H9 (cell line): ENCODE measurements around the gene FOXF1. TPM values are rescaled to one million over a fixed set of nuclear protein-coding genes. Genes with fewer than 3 reads are reported as not detected.

Experiments
- DNase-seq: peaks from one replicate; pipeline ENCODE4 v3.0.0-alpha.2; 2017
- H2AFZ ChIP-seq: one replicate; pipeline ENCODE4 v1.6.1; 2013; ENCODE audit warnings: mild to moderate bottlenecking, low read length, control low read depth, moderate library complexity
- H2AK5ac ChIP-seq: 2 replicates; pipeline ENCODE4 v1.6.1; 2013; ENCODE audit warnings: low read length, control low read depth, mixed read lengths; ENCODE audit not compliant: insufficient read length
- H2BK120ac ChIP-seq: one replicate; pipeline ENCODE4 v1.6.1; 2013; ENCODE audit warnings: low read depth, mild to moderate bottlenecking, low read length, control low read depth, inconsistent platforms; ENCODE audit not compliant: poor library complexity, severe bottlenecking
- H2BK12ac ChIP-seq: 2 replicates; pipeline ENCODE4 v1.6.1; 2013; ENCODE audit warnings: low read length, control low read depth, mixed read lengths, low read depth; ENCODE audit not compliant: insufficient read length
- H2BK15ac ChIP-seq: 2 replicates; pipeline ENCODE4 v1.6.1; 2013; ENCODE audit warnings: low read depth, low read length, control low read depth
- H2BK20ac ChIP-seq: one replicate; pipeline ENCODE4 v1.6.1; 2013; ENCODE audit warnings: low read depth, mild to moderate bottlenecking, low read length, control low read depth, inconsistent platforms; ENCODE audit not compliant: poor library complexity, severe bottlenecking
- H2BK5ac ChIP-seq: 2 replicates; pipeline ENCODE4 v1.6.1; 2013; ENCODE audit warnings: low read length, control low read depth, mixed read lengths; ENCODE audit not compliant: insufficient read length
- H3K14ac ChIP-seq: 2 replicates; pipeline ENCODE4 v1.6.1; 2013; ENCODE audit warnings: low read length, control low read depth; ENCODE audit not compliant: insufficient read depth
- H3K18ac ChIP-seq: 2 replicates; pipeline ENCODE4 v1.6.1; 2013; ENCODE audit warnings: low read depth, mild to moderate bottlenecking, mixed read lengths, low read length, control low read depth; ENCODE audit not compliant: insufficient read length
- H3K23ac ChIP-seq: 2 replicates; pipeline ENCODE4 v1.6.1; 2013; ENCODE audit warnings: low read length, control low read depth, mixed read lengths, low read depth; ENCODE audit not compliant: insufficient read length
- H3K23me2 ChIP-seq: 2 replicates; pipeline ENCODE4 v1.6.1; 2013; ENCODE audit warnings: low read depth, mild to moderate bottlenecking, mixed read lengths, low read length, control low read depth; ENCODE audit not compliant: insufficient read length, poor library complexity, severe bottlenecking
- H3K27ac ChIP-seq: 2 replicates; pipeline ENCODE4 v1.5.1; 2013; ENCODE audit warnings: low read length, control low read depth, mixed read lengths, low read depth; ENCODE audit not compliant: insufficient read length
- H3K27me3 ChIP-seq: 2 replicates; pipeline ENCODE4 v1.6.1; 2013; ENCODE audit warnings: low read length, control low read depth, inconsistent platforms; ENCODE audit not compliant: insufficient read depth
- H3K4ac ChIP-seq: 2 replicates; pipeline ENCODE4 v1.6.1; 2013; ENCODE audit warnings: low read depth, mild to moderate bottlenecking, control low read depth, inconsistent platforms, low read length, moderate library complexity
- H3K4me1 ChIP-seq: 2 replicates; pipeline ENCODE4 v1.6.1; 2013; ENCODE audit warnings: low read length, control low read depth, inconsistent platforms; ENCODE audit not compliant: insufficient read depth
- H3K4me2 ChIP-seq: 2 replicates; pipeline ENCODE4 v1.6.1; 2013; ENCODE audit warnings: low read length, control low read depth, mixed read lengths; ENCODE audit not compliant: insufficient read length, insufficient read depth
- H3K56ac ChIP-seq: 2 replicates; pipeline ENCODE4 v1.6.1; 2013; ENCODE audit warnings: low read depth, mild to moderate bottlenecking, mixed read lengths, low read length, control low read depth; ENCODE audit not compliant: insufficient read length
- H3K79me1 ChIP-seq: 2 replicates; pipeline ENCODE4 v1.6.1; 2013; ENCODE audit warnings: low read depth, mild to moderate bottlenecking, moderate library complexity, low read length, control low read depth, inconsistent platforms; ENCODE audit not compliant: insufficient read depth, poor library complexity, severe bottlenecking
- H3K79me2 ChIP-seq: 2 replicates; pipeline ENCODE4 v1.6.1; 2013; ENCODE audit warnings: low read length, control low read depth, inconsistent platforms; ENCODE audit not compliant: insufficient read depth
- H3K9ac ChIP-seq: 2 replicates; pipeline ENCODE4 v1.6.1; 2013; ENCODE audit warnings: low read length, control low read depth, mixed read lengths; ENCODE audit not compliant: insufficient read length; ENCODE audit errors: extremely low read depth
- H3K9me3 ChIP-seq: one replicate; pipeline ENCODE4 v1.6.1; 2013; ENCODE audit warnings: low read depth, low read length, inconsistent platforms; ENCODE audit not compliant: control insufficient read depth
- H3T11ph ChIP-seq: one replicate; pipeline ENCODE4 v1.6.1; 2013; ENCODE audit warnings: mild to moderate bottlenecking, low read length, control low read depth, inconsistent platforms
- H4K20me1 ChIP-seq: one replicate; pipeline ENCODE4 v1.6.1; 2013; ENCODE audit not compliant: control insufficient read depth, insufficient read length, insufficient read depth
- H4K5ac ChIP-seq: 2 replicates; pipeline ENCODE4 v1.6.1; 2013; ENCODE audit warnings: low read depth, mild to moderate bottlenecking, mixed read lengths, low read length, control low read depth; ENCODE audit not compliant: insufficient read length
- H4K8ac ChIP-seq: replicated peaks from 2 replicates; pipeline ENCODE4 v1.6.1; 2013; ENCODE audit warnings: low read length, control low read depth, mixed read lengths, low read depth; ENCODE audit not compliant: insufficient read length
- H4K91ac ChIP-seq: 2 replicates; pipeline ENCODE4 v1.6.1; 2013; ENCODE audit warnings: low read depth, mild to moderate bottlenecking, moderate library complexity, mixed read lengths, low read length, control low read depth; ENCODE audit not compliant: insufficient read length
- H3K27ac Mint-ChIP-seq, 3 experiments: 2 replicates in 2 of 3; 3 replicates in 1 of 3; pipeline ENCODE4 v1.8.0; 2020 to 2021; ENCODE audit warnings: mixed read lengths in 3 of 3, mild to moderate bottlenecking in 1 of 3, moderate library complexity in 1 of 3
- H3K27me3 Mint-ChIP-seq: 2 replicates; pipeline ENCODE4 v1.8.0; 2021; ENCODE audit warnings: low read depth, mild to moderate bottlenecking, moderate library complexity, mixed read lengths
- H3K36me3 Mint-ChIP-seq, 3 experiments: 2 replicates in 2 of 3; 3 replicates in 1 of 3; pipeline ENCODE4 v1.8.0; 2020 to 2021; ENCODE audit warnings: low read depth in 3 of 3, mixed read lengths in 3 of 3; ENCODE audit not compliant: insufficient read depth in 1 of 3
- H3K4me1 Mint-ChIP-seq, 2 experiments: 2 replicates each; pipeline ENCODE4 v1.8.0; 2020; ENCODE audit warnings: mixed read lengths in 2 of 2
- H3K4me3 Mint-ChIP-seq, 2 experiments: 2 replicates in 1 of 2; 3 replicates in 1 of 2; pipeline ENCODE4 v1.8.0; 2020 to 2021; ENCODE audit warnings: mild to moderate bottlenecking in 2 of 2, mixed read lengths in 2 of 2, moderate library complexity in 1 of 2
- H3K9me3 Mint-ChIP-seq, 2 experiments: 2 replicates in 1 of 2; 3 replicates in 1 of 2; pipeline ENCODE4 v1.8.0; 2020; ENCODE audit warnings: mild to moderate bottlenecking in 2 of 2, mixed read lengths in 2 of 2, moderate library complexity in 1 of 2
- CTCF ChIP-seq: fragments of 200-600 bp; sonication (generic); conservative IDR thresholded peaks from 3 replicates; pipeline ENCODE4 v1.8.0; 2021; ENCODE audit warnings: antibody characterized with exemption, mild to moderate bottlenecking
- WGBS: extraction: QIAGEN DNeasy Blood & Tissue Kit; methylation state at CpG from one replicate; pipeline ENCODE4 v1.1.7; 2013; ENCODE audit warnings: missing lambda C conversion rate, low lambda C conversion rate, mixed read lengths; ENCODE audit not compliant: insufficient read length; ENCODE audit errors: extremely low coverage; 5-methylcytosine and 5-hydroxymethylcytosine counted together
- total RNA-seq: library from RNA; stranded (reverse); gene quantifications from 2 replicates; pipeline ENCODE4 v1.2.1, GENCODE V29; 2021

Gene FOXF1
- total RNA-seq, 1 experiment from 2014 or later: not detected

GRCh38 chr16:86470964-86471363 lies 39.4 kb upstream of the FOXF1 start:
- Histone ChIP-seq H2BK5ac (no peak overlapping the region), H3K23ac (no peak overlapping the region), H2BK15ac (no peak overlapping the region), H4K91ac (no peak overlapping the region), H4K5ac (no peak overlapping the region), H3K14ac (no peak overlapping the region), H3K79me2 (no peaks in the 10 kb centered on the region), H2AK5ac (no peak overlapping the region), H3K18ac (no peak overlapping the region), H3K27ac (no peak overlapping the region), H3K79me1 (no peaks in the 10 kb centered on the region), H3K23me2 (no peaks in the 10 kb centered on the region), H2BK12ac (no peak overlapping the region), H3K9me3 (no peaks in the 10 kb centered on the region), H2BK20ac (no peak overlapping the region), H3K9ac (no peak overlapping the region), H2AFZ (no peak overlapping the region), H3K4me1 (no peaks in the 10 kb centered on the region), H4K20me1 (no peaks in the 10 kb centered on the region), H3K27me3 (no peaks in the 10 kb centered on the region), H3T11ph (no peak overlapping the region), H2BK120ac (no peak overlapping the region), H3K4ac (no peak overlapping the region), H3K56ac (no peak overlapping the region), H3K4me2 (no peak overlapping the region), H4K8ac (no peak overlapping the region)
- Mint-ChIP-seq H3K27ac (no peak overlapping the region), H3K36me3 (peaks cover 0 to 6% (median 1%) of the 10 kb centered on the region in 3 experiments; a peak in 4 of 7 replicates), H3K4me3 (no peak overlapping the region), H3K9me3 (peaks cover 6 to 8% of the 10 kb centered on the region in 2 experiments; a peak in 4 of 5 replicates), H3K27me3 (peaks cover 47% of the 10 kb centered on the region), H3K4me1 (no peaks in the 10 kb centered on the region)
- no CpG with 5 or more reads among the region's 9 CpGs for WGBS
- no peak for DNase-seq
- TF ChIP-seq CTCF: no peak
